NCI-H2107 treated with DMSO at 0.1 percent for 48 hours (cell line): ENCODE results near the gene IGFBP4.
"Not testable (repeated sequence)": the region's sequence is repeated elsewhere in the genome, so short reads cannot be mapped to it uniquely, and the experiment has no call there.

Experiments
- DNase-seq: peaks from one replicate; lab custom pipeline; 2025; ENCODE audit not compliant: unreplicated experiment; lab: John Stamatoyannopoulos, UW

The IGFBP4 gene

GRCh38 chr17:40443196-40443987, at the start of gene IGFBP4:
TSS of gene IGFBP4 (plus strand) at chr17:40443450. CDS start at chr17:40443736, 286 bp downstream.
- peak; percentile 47 for DNase-seq

- no peak for DNase-seq
These were observed 44.1 kb upstream of the IGFBP4 start for GRCh38 chr17:40399185-40399584.

- DNase-seq, result no peak
These were observed 40.6 kb upstream of the IGFBP4 start for GRCh38 chr17:40402668-40403067.

- DNase-seq, result no peak
These were observed 39.2 kb upstream of the IGFBP4 start for GRCh38 chr17:40404003-40404402.

- DNase-seq, result no peak
These were observed 35.8 kb upstream of the IGFBP4 start for GRCh38 chr17:40407460-40407859.

GRCh38 chr17:40409540-40409939, 33.7 kb upstream of the IGFBP4 start:
- not testable (repeated sequence) for DNase-seq

- no peak for DNase-seq
These were observed 33.2 kb upstream of the IGFBP4 start for GRCh38 chr17:40410082-40410481.

- DNase-seq, result no peak
These were observed 31.4 kb upstream of the IGFBP4 start for GRCh38 chr17:40411821-40412220.

- DNase-seq, result no peak
These were observed 30.4 kb upstream of the IGFBP4 start for GRCh38 chr17:40412880-40413279.

GRCh38 chr17:40414312-40414711, 28.9 kb upstream of the IGFBP4 start:
- DNase-seq, result not testable (repeated sequence)

GRCh38 chr17:40415390-40415789, 27.9 kb upstream of the IGFBP4 start:
- peak; percentile 19 for DNase-seq

GRCh38 chr17:40416671-40417070, 26.6 kb upstream of the IGFBP4 start:
- no peak for DNase-seq

- DNase-seq, result no peak
These were observed 26.0 kb upstream of the IGFBP4 start for GRCh38 chr17:40417258-40417608.

GRCh38 chr17:40417609-40418427, 25.4 kb upstream of the IGFBP4 start, which contains the start of gene TOP2A:
TSS of gene TOP2A (minus strand) at chr17:40417896. CDS start at chr17:40417791, 105 bp downstream.
- DNase-seq, result peak; percentile 99

- DNase-seq, result no peak
These were observed 24.9 kb upstream of the IGFBP4 start for GRCh38 chr17:40418428-40418706.

GRCh38 chr17:40419559-40420331, 23.5 kb upstream of the IGFBP4 start:
- DNase-seq, result no peak

- DNase-seq, result no peak
These were observed 20.1 kb upstream of the IGFBP4 start for GRCh38 chr17:40422990-40423633.

- DNase-seq, result no peak
These were observed 17.5 kb upstream of the IGFBP4 start for GRCh38 chr17:40425741-40426140.

GRCh38 chr17:40427002-40427491, 16.2 kb upstream of the IGFBP4 start:
- no peak for DNase-seq

- DNase-seq, result no peak
These were observed 12.7 kb upstream of the IGFBP4 start for GRCh38 chr17:40430272-40431230.
